Activated CD8-positive, alpha-beta T cell treated with anti-CD3 and anti-CD28 coated beads for 36 hours (primary cell): ENCODE results near the gene ERBB4. TPM values are rescaled to one million over a fixed set of nuclear protein-coding genes. Genes with fewer than 3 reads are reported as not detected.

Experiments used
- ATAC-seq: fragments of 200-7000 bp; cut with Tn5 transposase; one replicate; pipeline ENCODE4 v1.10.0; 2021; ENCODE audit warnings: mild to moderate bottlenecking, moderate library complexity
- CTCF ChIA-PET: fragments of 350-600 bp; sonication (Branson Sonifier 250); formaldehyde crosslinking; loops from one replicate; lab custom pipeline; 2021; ENCODE audit warnings: antibody characterized with exemption; lab: Charles Lee
- POLR2A ChIA-PET: fragments of 350-600 bp; sonication (Branson Sonifier 250); formaldehyde crosslinking; loops from one replicate; lab custom pipeline; 2021; ENCODE audit warnings: antibody characterized with exemption; lab: Charles Lee
- DNase-seq: peaks from one replicate; pipeline ENCODE4 v3.0.0-alpha.2; 2020
- H3K27ac Mint-ChIP-seq: one replicate; pipeline ENCODE4 v1.8.0; 2021; ENCODE audit warnings: mild to moderate bottlenecking, mixed read lengths
- H3K27me3 Mint-ChIP-seq: one replicate; pipeline ENCODE4 v1.8.0; 2021; ENCODE audit warnings: mixed read lengths
- H3K36me3 Mint-ChIP-seq: one replicate; pipeline ENCODE4 v1.8.0; 2021; ENCODE audit warnings: low read depth, mixed read lengths
- H3K4me1 Mint-ChIP-seq: one replicate; pipeline ENCODE4 v1.8.0; 2021; ENCODE audit warnings: low read depth, mixed read lengths
- H3K4me3 Mint-ChIP-seq: one replicate; pipeline ENCODE4 v1.8.0; 2021; ENCODE audit warnings: mild to moderate bottlenecking, moderate library complexity, mixed read lengths
- H3K9me3 Mint-ChIP-seq: one replicate; pipeline ENCODE4 v1.8.0; 2021; ENCODE audit warnings: mixed read lengths
- CTCF ChIP-seq: fragments of 200-600 bp; IDR thresholded peaks from one replicate; pipeline ENCODE4 v1.8.0; 2022; ENCODE audit warnings: antibody characterized with exemption, mild to moderate bottlenecking
- intact Hi-C: fragments of 100-400 bp; cut with micrococcal nuclease; formaldehyde crosslinking; loops from one replicate; pipeline ENCODE4 v1.10.0; 2022
- total RNA-seq, 2 experiments: library from RNA; stranded (reverse); gene quantifications; one replicate each; pipeline ENCODE4 v1.2.3, GENCODE V29; 2021

Gene ERBB4
- total RNA-seq, 2 experiments from 2014 or later = not detected

- no peak for DNase-seq
- H3K9me3 Mint-ChIP-seq = peaks cover 2% of the 10 kb centered on the region
- no peak for ATAC-seq
Observed at GRCh38 chr2:211664321-211664720, 874.3 kb downstream of the ERBB4 start.

GRCh38 chr2:211654211-211654780 is 884.3 kb downstream of the ERBB4 start:
- Mint-ChIP-seq H3K36me3 (no peaks in the 10 kb centered on the region), H3K9me3 (no peaks in the 10 kb centered on the region), H3K27ac (no peak overlapping the region), H3K4me1 (no peaks in the 10 kb centered on the region), H3K4me3 (no peak overlapping the region), H3K27me3 (no peaks in the 10 kb centered on the region)
- DNase-seq = no peak
- intact Hi-C loops = no loop called here
- CTCF ChIA-PET = no interaction called here
- ATAC-seq = no peak
- POLR2A ChIA-PET = no interaction called here
- no peak for TF ChIP-seq CTCF

More at GRCh38 chr2:211664321-211664720, 874.3 kb downstream of the ERBB4 start:
- intact Hi-C loops = no loop called here
- ChIA-PET POLR2A (no interaction called here), CTCF (no interaction called here)
- Mint-ChIP-seq H3K36me3 (no peaks in the 10 kb centered on the region), H3K27ac (no peak overlapping the region), H3K4me3 (no peak overlapping the region), H3K27me3 (no peaks in the 10 kb centered on the region), H3K4me1 (no peaks in the 10 kb centered on the region)
- no peak for TF ChIP-seq CTCF

- no peaks in the 10 kb centered on the region for H3K27me3 Mint-ChIP-seq
- TF ChIP-seq CTCF = no peak
- CTCF ChIA-PET = no interaction called here
- H3K4me3 Mint-ChIP-seq = no peak overlapping the region
- DNase-seq (no peak), ATAC-seq (no peak)
- POLR2A ChIA-PET = no interaction called here
- no peaks in the 10 kb centered on the region for H3K9me3 Mint-ChIP-seq
- H3K36me3 Mint-ChIP-seq = no peaks in the 10 kb centered on the region
- H3K27ac Mint-ChIP-seq = no peak overlapping the region
- intact Hi-C loops = no loop called here
- no peaks in the 10 kb centered on the region for H3K4me1 Mint-ChIP-seq
Observed at GRCh38 chr2:211652327-211652726, 886.3 kb downstream of the ERBB4 start.

GRCh38 chr2:211649331-211649730 is 889.3 kb downstream of the ERBB4 start:
- Mint-ChIP-seq H3K9me3 (no peaks in the 10 kb centered on the region), H3K27ac (no peak overlapping the region), H3K36me3 (no peaks in the 10 kb centered on the region), H3K4me3 (no peak overlapping the region), H3K27me3 (no peaks in the 10 kb centered on the region), H3K4me1 (no peaks in the 10 kb centered on the region)
- intact Hi-C loops = no loop called here
- POLR2A ChIA-PET = no interaction called here
- DNase-seq (no peak), ATAC-seq (no peak)
- no peak for TF ChIP-seq CTCF
- CTCF ChIA-PET = no interaction called here

GRCh38 chr2:211631503-211631902 is 907.1 kb downstream of the ERBB4 start:
- Mint-ChIP-seq H3K27me3 (no peaks in the 10 kb centered on the region), H3K4me1 (no peaks in the 10 kb centered on the region), H3K4me3 (no peak overlapping the region), H3K27ac (no peak overlapping the region), H3K9me3 (peaks cover 2% of the 10 kb centered on the region), H3K36me3 (no peaks in the 10 kb centered on the region)
- intact Hi-C loops = no loop called here
- DNase-seq = no peak
- ChIA-PET CTCF (no interaction called here), POLR2A (no interaction called here)
- ATAC-seq = no peak
- no peak for TF ChIP-seq CTCF
